K562 (cell line): ENCODE results near the gene CREG2. TPM values are rescaled to one million over a fixed set of nuclear protein-coding genes. Genes with fewer than 3 reads are reported as not detected.

Source experiments
- ATAC-seq: fragments of 200-7000 bp; cut with Tn5 transposase; 3 replicates; pipeline ENCODE4 v1.9.1; 2020; ENCODE audit warnings: moderate library complexity
- BruUV-seq: library from RNA; stranded (reverse); fragments of 400-500 nt; replicated peaks from 2 replicates; lab custom pipeline; 2021; lab: Mats Ljungman, UMichigan
- CTCF ChIA-PET: fragments of 300-600 bp; formaldehyde crosslinking; extraction: SDS; loops from one replicate; lab custom pipeline; 2021; ENCODE audit warnings: low intra/inter-chr PET ratio; lab: Yijun Ruan, JAX
- POLR2A ChIA-PET: fragments of 300-600, 350-650 bp; sonication (Branson Sonifier 250); formaldehyde crosslinking; extraction: SDS; loops from one replicate; lab custom pipeline; 2021; ENCODE audit warnings: antibody characterized with exemption, inconsistent platforms; lab: Yijun Ruan, JAX
- DNase-seq, 4 experiments: peaks; one replicate each; pipeline versions ENCODE4 v3.0.0 to v3.0.0-alpha.2; 2011 to 2018; ENCODE audit warnings: low spot score in 3 of 4, mixed read lengths in 3 of 4; ENCODE audit errors: extremely low read depth in 1 of 4
- FAIRE-seq: peaks from 2 replicates; lab custom pipeline; 2011; peaks lifted over from hg19 to GRCh38; lab: Jason Lieb, UNC
- H2AFZ ChIP-seq: 2 replicates; pipeline ENCODE4 v1.6.0; 2011; ENCODE audit warnings: low read depth, low read length, control low read depth, inconsistent platforms
- H3K27ac ChIP-seq: fragments of 200-600 bp; 3 replicates; pipeline ENCODE4 v1.8.0; 2011; ENCODE audit warnings: low read depth, mild to moderate bottlenecking, control low read depth, inconsistent platforms, low read length, moderate library complexity, mixed read lengths; ENCODE audit errors: extremely low read depth
- H3K27me3 ChIP-seq, 2 experiments: fragments of 300-600 bp in 1 of 2; 2 replicates in 1 of 2; 3 replicates in 1 of 2; pipeline versions ENCODE4 v1.6.0 to v1.8.0; 2011; ENCODE audit warnings: inconsistent platforms in 2 of 2, low read length in 2 of 2, mild to moderate bottlenecking in 1 of 2, mixed read lengths in 1 of 2, moderate library complexity in 1 of 2; ENCODE audit not compliant: control insufficient read depth in 2 of 2, insufficient read depth in 2 of 2
- H3K36me3 ChIP-seq: fragments of 300-600 bp; 3 replicates; pipeline ENCODE4 v1.8.0; 2011; ENCODE audit warnings: mild to moderate bottlenecking, low read length, inconsistent platforms; ENCODE audit not compliant: control insufficient read depth, insufficient read depth
- H3K4me1 ChIP-seq, 2 experiments: fragments of 200-600 bp in 1 of 2; replicated peaks in 1 of 2; 2 replicates in 1 of 2; 3 replicates in 1 of 2; pipeline versions ENCODE4 v1.5.1 to v1.8.0; 2011; ENCODE audit warnings: inconsistent platforms in 2 of 2, low read length in 2 of 2, mild to moderate bottlenecking in 1 of 2, mixed read lengths in 1 of 2, moderate library complexity in 1 of 2; ENCODE audit not compliant: control insufficient read depth in 2 of 2, insufficient read depth in 2 of 2
- H3K4me2 ChIP-seq: 2 replicates; pipeline ENCODE4 v1.6.1; 2011; ENCODE audit warnings: low read length, control low read depth, inconsistent platforms, mixed read lengths; ENCODE audit not compliant: insufficient read depth
- H3K4me3 ChIP-seq: fragments of 200-600 bp; sonication (generic), shearing (Covaris generic); 2 replicates; pipeline ENCODE4 v1.5.1; 2016; ENCODE audit warnings: control low read depth, inconsistent platforms
- H3K79me2 ChIP-seq: fragments of 200-600 bp; 3 replicates; pipeline ENCODE4 v1.8.0; 2011; ENCODE audit warnings: low read length, inconsistent platforms; ENCODE audit not compliant: control insufficient read depth, insufficient read depth
- H3K9ac ChIP-seq, 2 experiments: 2 replicates each; pipeline versions ENCODE4 v1.6.0 to v1.6.1; 2011; ENCODE audit warnings: low read depth in 2 of 2, low read length in 2 of 2, control low read depth in 1 of 2, inconsistent platforms in 1 of 2, mild to moderate bottlenecking in 1 of 2, mixed read lengths in 1 of 2; ENCODE audit not compliant: insufficient read depth in 1 of 2
- H3K9me1 ChIP-seq: one replicate; pipeline ENCODE4 v1.6.0; 2011; ENCODE audit warnings: inconsistent platforms, mild to moderate bottlenecking, low read length, moderate library complexity; ENCODE audit not compliant: control insufficient read depth, insufficient read depth
- H3K9me3 ChIP-seq: replicated peaks from 2 replicates; pipeline ENCODE4 v1.5.1; 2011; ENCODE audit warnings: low read depth, low read length, inconsistent platforms; ENCODE audit not compliant: control insufficient read depth, insufficient read depth
- H4K20me1 ChIP-seq: replicated peaks from 2 replicates; pipeline ENCODE4 v1.6.1; 2011; ENCODE audit warnings: low read length, inconsistent platforms, mixed read lengths; ENCODE audit not compliant: control insufficient read depth, insufficient read depth
- ARID3A ChIP-seq: IDR thresholded peaks from 2 replicates; pipeline ENCODE4 v1.6.1; 2012; ENCODE audit warnings: low read depth, low read length, improper control_type of control experiment, borderline replicate concordance
- BRCA1 ChIP-seq, 2 experiments: fragments of 450-650 bp in 1 of 2; sonication (generic) in 1 of 2; formaldehyde crosslinking in 1 of 2; IDR thresholded peaks; 2 replicates each; pipeline versions ENCODE4 v1.5.0 to v1.6.1; 2017 to 2020; ENCODE audit warnings: mild to moderate bottlenecking in 1 of 2, missing genetic modification reagents in 1 of 2
- HDAC6 ChIP-seq: IDR thresholded peaks from 2 replicates; pipeline ENCODE4 v1.6.1; 2012; ENCODE audit warnings: low read depth, mild to moderate bottlenecking, control low read depth, inconsistent platforms, low read length, moderate library complexity
- KDM2B ChIP-seq: fragments of 250-450 bp; sonication (Bioruptor Pico); IDR thresholded peaks from 2 replicates; pipeline ENCODE4 v1.8.0; 2021; ENCODE audit warnings: mild to moderate bottlenecking, moderate library complexity
- KDM4B ChIP-seq, 2 experiments: fragments of 450-650 bp in 1 of 2; sonication (generic) in 1 of 2; IDR thresholded peaks; 2 replicates each; pipeline ENCODE4 v1.6.1; 2016 to 2017; ENCODE audit warnings: borderline replicate concordance in 2 of 2, antibody characterized with exemption in 1 of 2, low read depth in 1 of 2, mild to moderate bottlenecking in 1 of 2
- MXI1 ChIP-seq: IDR thresholded peaks from 2 replicates; pipeline ENCODE4 v1.6.1; 2011; ENCODE audit warnings: low read depth, mild to moderate bottlenecking, improper control_type of control experiment, low read length
- NFIX ChIP-seq: fragments of 250-450 bp; sonication (Bioruptor Pico); IDR thresholded peaks from 2 replicates; pipeline ENCODE4 v1.4.0; 2020; ENCODE audit warnings: low read depth, mild to moderate bottlenecking, moderate library complexity
- NFRKB ChIP-seq: fragments of 450-650 bp; IDR thresholded peaks from 2 replicates; pipeline ENCODE4 v1.6.1; 2016; ENCODE audit warnings: low read depth
- RBM22 ChIP-seq: fragments of 200-400 bp; formaldehyde crosslinking; IDR thresholded peaks from 2 replicates; pipeline ENCODE4 v1.6.1; 2018; ENCODE audit warnings: low read length, low read depth; ENCODE audit not compliant: poor library complexity, severe bottlenecking
- XRCC4 ChIP-seq: IDR thresholded peaks from one replicate; pipeline ENCODE4 v1.6.1; 2011; ENCODE audit not compliant: insufficient read depth, insufficient read length; ENCODE audit errors: extremely low read depth
- ZBTB49 ChIP-seq: sonication (generic); formaldehyde crosslinking; IDR thresholded peaks from 2 replicates; pipeline ENCODE4 v1.8.0; 2022; ENCODE audit warnings: missing genetic modification reagents, mild to moderate bottlenecking, borderline replicate concordance
- ZNF174 ChIP-seq: fragments of 250-450 bp; sonication (Bioruptor Pico); IDR thresholded peaks from 2 replicates; pipeline ENCODE4 v1.4.0; 2020; ENCODE audit warnings: mild to moderate bottlenecking
- ZNF24 ChIP-seq: fragments of 450-650 bp; IDR thresholded peaks from 2 replicates; pipeline ENCODE4 v1.6.1; 2016
- ZNF584 ChIP-seq: fragments of 200-800 bp; sonication (Bioruptor generic); IDR thresholded peaks from 2 replicates; pipeline ENCODE4 v1.6.1; 2016; ENCODE audit warnings: low read depth, mild to moderate bottlenecking, missing genetic modification characterization, missing compliant biosample characterization
- ZNF785 ChIP-seq: fragments of 250-450 bp; sonication (Bioruptor Pico); IDR thresholded peaks from 2 replicates; pipeline ENCODE4 v1.4.0; 2020; ENCODE audit warnings: mild to moderate bottlenecking
- WGBS: fragments of 100-300 bp; shearing (Covaris generic); methylation state at CpG from one replicate; pipeline ENCODE4 v1.1.6; 2016; ENCODE audit warnings: low coverage, mixed read lengths; ENCODE audit not compliant: insufficient coverage; ENCODE audit errors: missing lambda C conversion rate; 5-methylcytosine and 5-hydroxymethylcytosine counted together
- in situ Hi-C: fragments of 300-500 bp; cut with MboI; formaldehyde crosslinking; loops from 4 replicates; pipeline ENCODE4 v1.15.0; 2018; ENCODE audit warnings: inconsistent platforms, mixed read lengths
- intact Hi-C: fragments of 100-400 bp; cut with micrococcal nuclease; formaldehyde crosslinking; loops from 2 replicates; pipeline ENCODE4 v1.14.2; 2022
- polyA plus RNA-seq, 8 experiments: library from polyadenylated mRNA; depleted of rRNA in 4 of 8; stranded (reverse) in 5 of 8; unstranded in 3 of 8; fragments of >200 nt; fragmentation: Nextera tagmentation in 2 of 8; fragmentation: Illumina TruSeq in 1 of 8; extraction: Ambion mirVana in 2 of 8; extraction: Trizol in 1 of 8; gene quantifications; 2 replicates each; pipeline versions ENCODE4 v1.2.1 to v1.2.3, GENCODE V29; 2011 to 2014; ENCODE audit warnings: inconsistent platforms in 1 of 8, missing spikeins in 1 of 8
- total RNA-seq, 7 experiments: library from RNA; depleted of rRNA in 6 of 7; stranded (reverse); fragments of >200 nt in 6 of 7; fragmentation: Illumina TruSeq in 2 of 7; extraction: Trizol in 2 of 7; gene quantifications; 2 replicates each; pipeline versions ENCODE4 v1.2.1 to v1.2.3, GENCODE V29; 2011 to 2021; ENCODE audit warnings: low replicate concordance in 1 of 7
- TF ChIP-seq, protein P1 (sequence below): fragments of 250-450 bp; sonication (Bioruptor Pico); IDR thresholded peaks from 2 replicates; pipeline ENCODE4 v1.5.0; 2021

CREG2 gene
- total and polyA plus RNA-seq, 9 of the 15 experiments (the other 6 are each of a cell fraction or from before 2014, with no cell fraction given) = not detected

GRCh38 chr2:101375653-101376052, 11.7 kb downstream of the CREG2 start:
- in situ Hi-C loops = no loop called here
- ATAC-seq (peak; percentile 31), DNase-seq (no peak), FAIRE-seq (no peak)
- H3K4me1 ChIP-seq = no peaks in the 10 kb centered on the region
- H3K4me3 ChIP-seq = no peak overlapping the region
- no peaks in the 10 kb centered on the region for H3K9me1 ChIP-seq
- 2% methylated on average over 9 of the region's 9 CpGs for WGBS
- BruUV-seq = no TSS peak
- no peak overlapping the region for H3K27ac ChIP-seq
- H3K9me3 ChIP-seq = no peaks in the 10 kb centered on the region
- H3K36me3 ChIP-seq = no peaks in the 10 kb centered on the region
- POLR2A ChIA-PET = interaction anchor here (0.6 kb wide), 1 partner anchor 42 kb away, joined by 3 read pairs; no protein-coding TSS in a partner anchor
- H3K27me3 ChIP-seq = peaks cover 14 to 34% of the 10 kb centered on the region in 2 experiments
- CTCF ChIA-PET = no interaction called here
- no peaks in the 10 kb centered on the region for H3K79me2 ChIP-seq
- H3K9ac ChIP-seq = no peak overlapping the region
- no peaks in the 10 kb centered on the region for H4K20me1 ChIP-seq
- H3K4me2 ChIP-seq = no peak overlapping the region
- TF ChIP-seq HDAC6 = no peak
- TF ChIP-seq, protein P1, sequence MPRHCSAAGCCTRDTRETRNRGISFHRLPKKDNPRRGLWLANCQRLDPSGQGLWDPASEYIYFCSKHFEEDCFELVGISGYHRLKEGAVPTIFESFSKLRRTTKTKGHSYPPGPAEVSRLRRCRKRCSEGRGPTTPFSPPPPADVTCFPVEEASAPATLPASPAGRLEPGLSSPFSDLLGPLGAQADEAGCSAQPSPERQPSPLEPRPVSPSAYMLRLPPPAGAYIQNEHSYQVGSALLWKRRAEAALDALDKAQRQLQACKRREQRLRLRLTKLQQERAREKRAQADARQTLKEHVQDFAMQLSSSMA = no peak
- no peak for TF ChIP-seq ZNF174
- TF ChIP-seq ZNF785 (CRISPR knock-in tag) = no peak
- no peak for TF ChIP-seq NFRKB
- no peak for TF ChIP-seq ZNF24
- TF ChIP-seq BRCA1 (IDR thresholded peaks at IDR 0.05) = no peak
- TF ChIP-seq BRCA1 (CRISPR knock-in tag; IDR thresholded peaks at IDR 0.05) = no peak
- TF ChIP-seq ZNF584 (CRISPR knock-in tag) = no peak
- TF ChIP-seq NFIX (CRISPR knock-in tag) = no peak
- TF ChIP-seq MXI1 = no peak
- TF ChIP-seq ARID3A = no peak
- TF ChIP-seq ZBTB49 (CRISPR knock-in tag) = no peak
- no peak for TF ChIP-seq KDM2B (CRISPR knock-in tag)
- TF ChIP-seq KDM4B (IDR thresholded peaks at IDR 0.05; ENCODE audit: borderline replicate concordance in 2 of 2, low read depth in 1 of 2) = no peak
- TF ChIP-seq RBM22 = no peak
- no peak for TF ChIP-seq XRCC4
- intact Hi-C loops = no loop called here
- no peak overlapping the region for H2AFZ ChIP-seq
